ENCODE measurements around the gene LRRC17. TPM values are rescaled to one million over a fixed set of nuclear protein-coding genes. Genes with fewer than 3 reads are reported as not detected.

LRRC17 gene
- total RNA-seq, 1 donor from 2014 or later, result 6.2 TPM

GRCh38 chr7:102931757-102932156 is 19.0 kb downstream of the LRRC17 start:
- no peak for TF ChIP-seq CTCF (IDR thresholded peaks at IDR 0.05; ENCODE audit: insufficient read depth, low read length, poor library complexity, severe bottlenecking)
- no peaks in the 10 kb centered on the region for H3K36me3 ChIP-seq (ENCODE audit: control insufficient read depth, insufficient read depth, low read length)
- no peak overlapping the region for H3K4me3 ChIP-seq (ENCODE audit: low read depth, low read length)
- no peak for DNase-seq (ENCODE audit: low read depth)
- no peaks in the 10 kb centered on the region for H3K27me3 ChIP-seq (ENCODE audit: control insufficient read depth, insufficient read depth, low read length)

GRCh38 chr7:102933763-102934162 is 21.0 kb downstream of the LRRC17 start:
- no peaks in the 10 kb centered on the region for H3K36me3 ChIP-seq (ENCODE audit: control insufficient read depth, insufficient read depth, low read length)
- H3K4me3 ChIP-seq (ENCODE audit: low read depth, low read length), result no peak overlapping the region
- no peaks in the 10 kb centered on the region for H3K27me3 ChIP-seq (ENCODE audit: control insufficient read depth, insufficient read depth, low read length)
- no peak for DNase-seq (ENCODE audit: low read depth)
- TF ChIP-seq CTCF (IDR thresholded peaks at IDR 0.05; ENCODE audit: insufficient read depth, low read length, poor library complexity, severe bottlenecking), result no peak

DNA sequence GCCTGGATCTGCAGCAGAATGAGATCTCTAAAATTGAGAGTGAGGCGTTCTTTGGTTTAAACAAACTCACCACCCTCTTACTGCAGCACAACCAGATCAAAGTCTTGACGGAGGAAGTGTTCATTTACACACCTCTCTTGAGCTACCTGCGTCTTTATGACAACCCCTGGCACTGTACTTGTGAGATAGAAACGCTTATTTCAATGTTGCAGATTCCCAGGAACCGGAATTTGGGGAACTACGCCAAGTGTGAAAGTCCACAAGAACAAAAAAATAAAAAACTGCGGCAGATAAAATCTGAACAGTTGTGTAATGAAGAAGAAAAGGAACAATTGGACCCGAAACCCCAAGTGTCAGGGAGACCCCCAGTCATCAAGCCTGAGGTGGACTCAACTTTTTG is 21.4 kb downstream of the LRRC17 start:
- no peaks in the 10 kb centered on the region for H3K36me3 ChIP-seq (ENCODE audit: control insufficient read depth, insufficient read depth, low read length)
- DNase-seq (ENCODE audit: low read depth), result no peak
- H3K4me3 ChIP-seq (ENCODE audit: low read depth, low read length), result no peak overlapping the region
- no peaks in the 10 kb centered on the region for H3K27me3 ChIP-seq (ENCODE audit: control insufficient read depth, insufficient read depth, low read length)
- no peak for TF ChIP-seq CTCF (IDR thresholded peaks at IDR 0.05; ENCODE audit: insufficient read depth, low read length, poor library complexity, severe bottlenecking)

DNA sequence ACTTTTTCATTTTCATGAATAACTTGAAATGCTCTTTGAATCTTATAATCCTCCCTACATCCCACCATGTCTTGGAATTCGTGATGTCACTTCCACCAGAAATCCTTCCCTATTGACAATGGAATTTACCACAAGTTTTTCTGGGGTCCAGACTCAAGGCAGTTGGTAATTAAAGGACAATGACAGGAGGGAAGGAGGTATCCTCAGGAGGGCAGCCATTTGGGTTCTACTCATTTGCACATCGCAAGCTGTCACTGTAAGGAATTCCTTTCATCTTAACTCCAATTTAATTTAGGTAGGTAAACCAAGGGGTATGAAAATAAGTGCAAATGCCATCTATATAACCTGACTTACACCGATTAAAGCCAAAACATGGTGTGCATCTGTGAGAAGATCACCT is 21.9 kb downstream of the LRRC17 start:
- no peak overlapping the region for H3K4me3 ChIP-seq (ENCODE audit: low read depth, low read length)
- no peak for DNase-seq (ENCODE audit: low read depth)
- TF ChIP-seq CTCF (IDR thresholded peaks at IDR 0.05; ENCODE audit: insufficient read depth, low read length, poor library complexity, severe bottlenecking), result no peak
- H3K27me3 ChIP-seq (ENCODE audit: control insufficient read depth, insufficient read depth, low read length), result no peaks in the 10 kb centered on the region
- no peaks in the 10 kb centered on the region for H3K36me3 ChIP-seq (ENCODE audit: control insufficient read depth, insufficient read depth, low read length)

GRCh38 chr7:102935450-102936115 is 22.8 kb downstream of the LRRC17 start:
- H3K27me3 ChIP-seq (ENCODE audit: control insufficient read depth, insufficient read depth, low read length), result no peaks in the 10 kb centered on the region
- no peak for DNase-seq (ENCODE audit: low read depth)
- no peak overlapping the region for H3K4me3 ChIP-seq (ENCODE audit: low read depth, low read length)
- no peak for TF ChIP-seq CTCF (IDR thresholded peaks at IDR 0.05; ENCODE audit: insufficient read depth, low read length, poor library complexity, severe bottlenecking)
- no peaks in the 10 kb centered on the region for H3K36me3 ChIP-seq (ENCODE audit: control insufficient read depth, insufficient read depth, low read length)

GRCh38 chr7:102938679-102939078 is 25.9 kb downstream of the LRRC17 start:
- no peak for TF ChIP-seq CTCF (IDR thresholded peaks at IDR 0.05; ENCODE audit: insufficient read depth, low read length, poor library complexity, severe bottlenecking)
- Histone ChIP-seq H3K36me3 (ENCODE audit: control insufficient read depth, insufficient read depth, low read length) (no peaks in the 10 kb centered on the region), H3K4me3 (ENCODE audit: low read depth, low read length) (no peak overlapping the region), H3K27me3 (ENCODE audit: control insufficient read depth, insufficient read depth, low read length) (no peaks in the 10 kb centered on the region)
- DNase-seq (ENCODE audit: low read depth), result no peak
